ENCODE measurements around the gene SUCLG1.

- TF ChIP-seq, protein P1, sequence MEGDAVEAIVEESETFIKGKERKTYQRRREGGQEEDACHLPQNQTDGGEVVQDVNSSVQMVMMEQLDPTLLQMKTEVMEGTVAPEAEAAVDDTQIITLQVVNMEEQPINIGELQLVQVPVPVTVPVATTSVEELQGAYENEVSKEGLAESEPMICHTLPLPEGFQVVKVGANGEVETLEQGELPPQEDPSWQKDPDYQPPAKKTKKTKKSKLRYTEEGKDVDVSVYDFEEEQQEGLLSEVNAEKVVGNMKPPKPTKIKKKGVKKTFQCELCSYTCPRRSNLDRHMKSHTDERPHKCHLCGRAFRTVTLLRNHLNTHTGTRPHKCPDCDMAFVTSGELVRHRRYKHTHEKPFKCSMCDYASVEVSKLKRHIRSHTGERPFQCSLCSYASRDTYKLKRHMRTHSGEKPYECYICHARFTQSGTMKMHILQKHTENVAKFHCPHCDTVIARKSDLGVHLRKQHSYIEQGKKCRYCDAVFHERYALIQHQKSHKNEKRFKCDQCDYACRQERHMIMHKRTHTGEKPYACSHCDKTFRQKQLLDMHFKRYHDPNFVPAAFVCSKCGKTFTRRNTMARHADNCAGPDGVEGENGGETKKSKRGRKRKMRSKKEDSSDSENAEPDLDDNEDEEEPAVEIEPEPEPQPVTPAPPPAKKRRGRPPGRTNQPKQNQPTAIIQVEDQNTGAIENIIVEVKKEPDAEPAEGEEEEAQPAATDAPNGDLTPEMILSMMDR (IDR thresholded peaks at IDR 0.05 in 2 of 3, conservative IDR thresholded peaks at IDR 0.05 in 1 of 3; ENCODE audit: control insufficient read depth in 2 of 3, extremely low read depth in 1 of 3, insufficient read depth in 1 of 3, low read depth in 3 of 3, low read length in 3 of 3) = no peak
- TF ChIP-seq CEBPB (IDR thresholded peaks at IDR 0.05; ENCODE audit: borderline replicate concordance in 1 of 2, low read depth in 2 of 2, low read length in 2 of 2) (no peak), SREBF1 (IDR thresholded peaks at IDR 0.05; ENCODE audit: low read length) (no peak), ZBTB33 (IDR thresholded peaks at IDR 0.05) (no peak), MYC (IDR thresholded peaks at IDR 0.05; ENCODE audit: insufficient read depth, insufficient read length, insufficient replicate concordance, low read length, severe bottlenecking) (no peak)
Measured at GRCh38 chr2:84441505-84441904, 17.6 kb downstream of the SUCLG1 start.

Data from GM12878 (cell line).